Daoy (cell line): ENCODE results near the gene GPR62. TPM values are rescaled to one million over a fixed set of nuclear protein-coding genes. Genes with fewer than 3 reads are reported as not detected.

Experiments
- DNase-seq: peaks from one replicate; pipeline ENCODE4 v3.0.0-alpha.2; 2015; ENCODE audit warnings: low read depth
- total RNA-seq: library from RNA; depleted of rRNA; stranded (reverse); fragments of >200 nt; shearing (Covaris generic); gene quantifications from 2 replicates; pipeline ENCODE4 v1.2.3, GENCODE V29; 2014

The GPR62 gene
- total RNA-seq, 1 experiment from 2014 or later: not detected

DNA sequence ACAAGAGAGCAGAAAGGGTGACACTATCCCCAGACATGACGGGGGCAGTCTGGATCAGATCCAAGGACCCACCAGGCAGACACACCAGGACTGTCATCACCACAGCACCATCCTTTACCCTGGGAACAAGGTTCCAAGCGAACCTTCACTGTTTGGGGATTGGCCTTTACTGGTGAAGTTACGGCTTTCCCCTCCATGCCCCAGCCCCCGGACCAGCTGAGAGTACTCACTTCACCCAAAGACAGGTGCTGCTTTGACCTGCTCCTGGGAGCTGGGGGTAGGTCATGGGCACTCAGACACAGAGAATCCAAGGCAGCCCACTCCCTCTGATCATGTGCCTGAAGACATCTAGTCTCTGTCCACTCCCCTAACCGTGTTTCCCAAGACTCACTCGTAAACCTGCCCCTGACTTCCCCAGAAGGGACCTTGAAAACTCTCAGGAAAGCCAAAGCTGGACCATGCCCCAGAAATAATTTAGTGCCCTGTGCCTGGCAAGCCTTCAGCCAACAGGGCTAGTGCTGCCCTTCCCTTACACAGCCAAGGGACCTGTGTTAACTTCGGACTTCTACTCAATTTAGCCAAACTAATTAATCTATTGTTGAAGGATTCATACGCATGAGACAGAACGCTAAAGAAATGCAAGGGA lies 16.3 kb upstream of the GPR62 start:
- no peak for DNase-seq

DNA sequence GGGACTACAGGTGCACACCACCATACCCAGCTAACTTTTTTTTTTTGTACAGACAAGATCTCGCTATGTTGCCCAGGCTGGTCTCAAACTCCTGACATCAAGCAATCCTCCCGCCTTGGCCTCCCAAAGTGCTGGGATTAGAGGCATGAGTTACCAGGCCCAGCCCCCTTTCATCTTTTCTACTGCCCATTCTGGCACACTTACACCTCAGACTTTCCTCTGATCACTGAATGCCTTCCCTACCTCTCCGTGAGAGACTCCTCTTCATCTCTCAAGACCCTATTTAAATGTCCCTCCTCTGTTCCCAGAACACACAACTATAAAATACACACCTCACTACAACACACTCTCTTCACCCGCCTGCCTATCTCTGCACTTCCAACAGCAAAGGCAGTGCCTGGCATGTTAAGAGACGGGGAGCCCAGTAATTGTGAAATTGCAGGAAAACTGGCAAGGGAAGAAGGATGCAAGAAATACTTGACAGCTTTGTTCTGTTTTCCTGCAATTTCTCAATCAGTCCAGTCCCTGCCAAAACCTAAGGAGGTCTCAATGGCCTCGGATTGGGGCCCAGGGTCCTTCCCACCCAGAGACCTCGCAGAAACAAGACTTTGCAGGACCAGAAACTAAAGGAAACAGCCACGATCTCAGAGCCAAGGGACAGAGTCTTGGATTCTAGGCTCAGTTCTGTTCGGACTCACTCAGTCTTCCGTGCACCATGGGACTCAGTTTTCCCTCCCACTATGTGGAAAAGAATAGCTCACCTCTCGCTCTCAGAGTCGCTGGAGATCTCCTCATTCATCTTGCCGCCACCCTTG lies 14.3 kb upstream of the GPR62 start:
- no peak for DNase-seq

DNA sequence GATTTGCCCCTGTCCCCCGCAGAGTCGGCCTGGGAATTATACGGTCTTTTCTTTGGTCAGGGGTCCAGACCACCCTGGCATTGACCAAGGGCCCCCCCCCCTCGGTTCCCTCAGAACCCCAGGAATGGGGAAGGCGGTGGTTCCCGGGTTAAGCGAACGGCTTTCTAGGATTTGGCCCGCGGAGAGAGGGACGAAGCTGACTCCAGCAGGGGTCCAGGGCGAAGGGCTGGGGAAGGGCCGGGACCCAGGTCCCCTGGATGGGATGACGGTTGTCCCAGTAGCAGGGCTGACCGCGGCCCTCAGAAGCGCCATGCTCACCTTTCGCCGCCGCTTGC lies 13.8 kb upstream of the GPR62 start:
- no peak for DNase-seq

GRCh38 chr3:51941798-51942602 lies 13.2 kb upstream of the GPR62 start, which contains the start of the genes PARP3 and RRP9:
PARP3 (plus strand) TSS chr3:51942363; CDS start chr3:51943356, 993 bp downstream.
RRP9 (minus strand) TSS chr3:51941904; CDS start chr3:51941867, 37 bp downstream.
- DNase-seq: peak; percentile 99

DNA sequence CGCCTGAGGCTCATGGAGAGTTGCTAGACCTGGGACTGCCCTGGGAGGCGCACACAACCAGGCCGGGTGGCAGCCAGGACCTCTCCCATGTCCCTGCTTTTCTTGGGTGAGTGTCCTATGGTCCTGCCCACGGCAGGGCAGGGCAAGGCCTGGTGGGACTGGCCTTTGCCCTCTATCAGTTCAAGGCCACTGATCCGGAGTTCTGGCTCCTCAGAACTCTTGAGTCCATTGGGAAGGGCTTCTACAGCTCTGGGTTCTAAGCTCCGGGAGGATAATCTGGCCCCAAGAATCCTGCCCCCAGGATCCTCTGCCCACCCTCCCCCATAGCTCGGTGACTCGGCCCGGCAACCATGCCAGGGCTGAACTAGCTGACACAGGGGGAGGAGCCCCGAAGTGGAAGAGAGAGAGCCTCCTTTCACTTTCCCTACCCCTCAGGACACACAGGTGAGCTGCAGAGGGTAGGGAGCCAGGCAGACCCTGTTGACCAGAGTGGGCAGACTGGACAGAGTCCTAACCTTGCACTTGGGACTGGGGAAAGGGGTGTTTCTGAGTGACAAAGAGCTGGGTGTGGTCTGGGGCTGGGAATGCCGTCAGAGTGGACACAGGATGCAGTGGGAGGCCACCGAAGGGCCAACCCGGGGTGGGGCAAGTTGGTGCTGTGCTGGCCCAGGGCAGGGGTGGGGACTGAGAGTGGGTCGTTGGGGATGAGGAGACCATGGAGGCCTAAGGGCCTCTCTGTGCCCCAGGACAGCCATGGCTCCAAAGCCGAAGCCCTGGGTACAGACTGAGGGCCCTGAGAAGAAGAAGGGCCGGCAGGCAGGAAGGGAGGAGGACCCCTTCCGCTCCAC lies 12.4 kb upstream of the GPR62 start:
- DNase-seq: peak; percentile 73

DNA sequence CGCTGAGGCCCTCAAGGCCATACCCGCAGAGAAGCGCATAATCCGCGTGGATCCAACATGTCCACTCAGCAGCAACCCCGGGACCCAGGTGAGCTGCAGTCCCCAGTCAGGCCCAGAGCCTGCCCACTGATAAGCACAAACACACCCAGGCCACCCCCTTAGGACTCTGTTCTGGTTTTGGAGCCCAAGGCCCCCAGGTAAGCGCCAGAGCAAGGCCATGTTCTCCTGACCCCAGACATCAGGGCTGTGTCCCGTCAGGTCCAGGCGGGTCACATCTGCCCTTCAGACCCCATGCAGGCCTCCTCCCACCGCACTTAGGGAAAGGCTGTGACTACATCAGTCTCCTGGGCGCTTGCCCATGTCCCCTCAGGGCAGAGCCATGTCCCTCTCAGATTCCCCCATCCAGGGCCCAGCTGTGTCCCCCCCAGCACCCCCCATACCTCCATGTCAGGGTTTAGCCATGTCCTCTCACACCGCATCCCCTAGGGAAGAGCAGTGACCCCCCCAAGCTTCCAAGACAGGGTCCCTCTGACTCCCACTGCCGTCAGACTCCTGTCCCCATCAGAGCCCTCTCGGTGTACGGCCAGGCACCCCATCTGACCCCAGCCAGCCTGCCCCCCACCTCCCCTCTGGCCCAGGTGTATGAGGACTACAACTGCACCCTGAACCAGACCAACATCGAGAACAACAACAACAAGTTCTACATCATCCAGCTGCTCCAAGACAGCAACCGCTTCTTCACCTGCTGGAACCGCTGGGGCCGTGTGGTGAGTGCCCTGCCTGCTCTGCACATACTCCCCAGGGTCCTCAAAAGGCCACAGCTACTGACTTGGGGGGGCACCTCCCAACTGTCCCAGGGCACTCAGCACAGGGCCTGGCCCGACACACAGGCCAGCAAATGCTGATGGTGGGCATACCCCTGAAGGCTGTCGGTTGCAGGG lies 11.5 kb upstream of the GPR62 start:
- no peak for DNase-seq

DNA sequence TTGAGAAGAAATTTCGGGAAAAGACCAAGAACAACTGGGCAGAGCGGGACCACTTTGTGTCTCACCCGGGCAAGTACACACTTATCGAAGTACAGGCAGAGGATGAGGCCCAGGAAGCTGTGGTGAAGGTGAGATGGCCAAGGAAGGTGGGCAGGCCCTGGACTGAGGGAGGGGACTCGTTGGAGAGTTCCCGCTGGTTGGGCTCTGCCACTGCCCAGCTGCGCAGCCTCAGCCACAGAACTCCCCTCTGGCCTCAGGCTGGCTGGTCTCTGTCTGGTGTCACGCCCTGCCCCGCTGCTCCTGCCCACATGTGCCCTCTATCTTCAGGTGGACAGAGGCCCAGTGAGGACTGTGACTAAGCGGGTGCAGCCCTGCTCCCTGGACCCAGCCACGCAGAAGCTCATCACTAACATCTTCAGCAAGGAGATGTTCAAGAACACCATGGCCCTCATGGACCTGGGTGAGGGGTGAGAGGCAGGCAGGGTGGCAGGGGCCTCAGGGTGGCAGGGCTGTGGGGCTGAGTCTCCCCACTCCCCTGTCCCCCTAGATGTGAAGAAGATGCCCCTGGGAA lies 10.6 kb upstream of the GPR62 start:
- no peak for DNase-seq

DNA sequence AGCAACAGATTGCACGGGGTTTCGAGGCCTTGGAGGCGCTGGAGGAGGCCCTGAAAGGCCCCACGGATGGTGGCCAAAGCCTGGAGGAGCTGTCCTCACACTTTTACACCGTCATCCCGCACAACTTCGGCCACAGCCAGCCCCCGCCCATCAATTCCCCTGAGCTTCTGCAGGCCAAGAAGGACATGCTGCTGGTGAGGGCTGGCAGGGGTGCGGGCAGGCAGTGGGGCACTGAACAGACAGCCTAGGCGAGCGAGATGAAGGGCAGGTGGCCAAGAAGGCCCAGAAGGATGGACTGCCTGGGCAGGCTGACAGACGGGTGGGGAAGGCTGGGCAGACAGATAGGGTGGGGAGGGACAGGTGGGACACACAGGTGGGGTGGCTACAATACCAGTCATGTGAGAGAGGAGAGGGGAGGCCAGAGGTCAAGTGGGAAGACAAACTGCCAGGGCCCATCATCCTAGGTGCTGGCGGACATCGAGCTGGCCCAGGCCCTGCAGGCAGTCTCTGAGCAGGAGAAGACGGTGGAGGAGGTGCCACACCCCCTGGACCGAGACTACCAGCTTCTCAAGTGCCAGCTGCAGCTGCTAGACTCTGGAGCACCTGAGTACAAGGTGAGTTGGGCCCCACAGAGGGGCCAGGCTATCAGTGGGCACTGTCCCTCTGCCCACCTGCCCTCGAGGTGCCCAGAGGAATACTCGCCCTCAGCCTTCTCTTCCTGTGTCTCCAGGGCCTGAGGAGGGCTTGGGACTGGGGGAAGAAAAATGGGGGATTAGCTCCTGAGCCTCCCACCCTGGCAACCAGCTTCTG lies 9.9 kb upstream of the GPR62 start:
- DNase-seq: no peak

DNA sequence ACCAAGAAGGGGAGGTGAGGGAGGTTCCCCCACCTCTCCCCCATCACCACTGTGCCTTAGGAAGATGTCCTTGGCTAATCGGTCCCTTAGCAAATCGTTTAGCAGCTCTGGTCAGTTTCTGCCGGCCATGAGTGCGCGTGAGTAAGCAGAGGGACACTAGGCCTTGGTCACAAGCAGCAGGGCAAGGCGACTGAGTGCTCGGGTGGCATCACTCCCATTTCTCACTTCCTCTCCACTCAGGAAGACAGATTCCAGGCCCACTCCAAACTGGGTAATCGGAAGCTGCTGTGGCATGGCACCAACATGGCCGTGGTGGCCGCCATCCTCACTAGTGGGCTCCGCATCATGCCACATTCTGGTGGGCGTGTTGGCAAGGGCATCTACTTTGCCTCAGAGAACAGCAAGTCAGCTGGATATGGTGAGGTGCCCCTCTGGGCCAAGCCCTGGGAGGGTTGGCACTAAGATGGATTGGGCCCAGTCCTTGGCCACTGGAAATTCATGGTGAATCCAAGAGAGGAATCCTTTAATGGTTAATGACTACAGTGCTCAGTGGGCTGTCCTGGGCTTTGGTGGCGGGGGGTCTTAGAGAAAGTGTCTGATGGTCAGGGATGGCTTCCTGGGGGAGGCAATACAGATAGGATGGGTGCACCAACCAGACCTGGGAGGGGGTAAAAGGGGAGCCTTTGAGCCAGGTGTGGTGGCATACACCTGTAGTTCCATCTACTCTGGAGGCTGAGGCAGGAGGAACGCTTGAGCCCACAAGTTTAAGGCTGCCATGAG lies 9.1 kb upstream of the GPR62 start:
- no peak for DNase-seq

DNA sequence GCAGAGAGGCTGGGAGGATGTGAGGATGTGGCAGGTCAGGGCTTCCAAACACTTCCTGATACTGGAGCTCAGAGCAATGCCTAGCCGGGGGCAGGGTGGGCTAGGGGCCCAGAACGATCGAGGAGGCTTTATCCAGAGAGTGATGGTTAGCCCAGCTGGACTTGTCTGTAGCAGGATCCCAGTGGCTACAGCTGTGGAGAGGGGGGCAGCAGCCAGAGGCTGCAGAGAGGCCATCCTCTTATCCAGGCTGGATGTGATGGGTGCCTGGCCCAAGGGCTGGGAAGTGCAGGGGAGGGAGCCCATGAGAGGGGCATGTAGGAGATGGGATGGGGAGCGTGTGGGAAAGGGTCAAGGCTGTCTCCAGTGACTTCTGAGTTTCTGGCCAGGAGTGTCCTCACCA lies 8.4 kb upstream of the GPR62 start:
- DNase-seq: no peak

GRCh38 chr3:51947215-51947900 lies 7.8 kb upstream of the GPR62 start:
- DNase-seq: no peak

DNA sequence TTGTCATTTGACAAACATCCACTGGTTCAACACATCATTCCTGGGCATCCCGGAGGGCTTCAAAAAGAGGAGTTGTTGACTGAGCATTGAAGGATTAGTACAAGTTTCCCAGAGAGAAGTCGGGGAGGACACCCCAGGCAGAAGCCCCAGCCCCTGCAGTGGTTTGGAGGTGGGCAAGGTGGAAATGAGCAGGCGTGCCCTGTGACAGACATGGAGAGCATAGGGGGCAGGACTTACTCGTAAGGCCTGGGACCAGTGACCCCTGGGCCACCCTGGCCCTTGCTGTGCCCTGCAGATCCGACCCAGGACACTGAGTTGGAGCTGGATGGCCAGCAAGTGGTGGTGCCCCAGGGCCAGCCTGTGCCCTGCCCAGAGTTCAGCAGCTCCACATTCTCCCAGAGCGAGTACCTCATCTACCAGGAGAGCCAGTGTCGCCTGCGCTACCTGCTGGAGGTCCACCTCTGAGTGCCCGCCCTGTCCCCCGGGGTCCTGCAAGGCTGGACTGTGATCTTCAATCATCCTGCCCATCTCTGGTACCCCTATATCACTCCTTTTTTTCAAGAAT lies 7.1 kb upstream of the GPR62 start:
- no peak for DNase-seq

- DNase-seq: no peak
Observed at GRCh38 chr3:51949121-51949520, 6.1 kb upstream of the GPR62 start.

DNA sequence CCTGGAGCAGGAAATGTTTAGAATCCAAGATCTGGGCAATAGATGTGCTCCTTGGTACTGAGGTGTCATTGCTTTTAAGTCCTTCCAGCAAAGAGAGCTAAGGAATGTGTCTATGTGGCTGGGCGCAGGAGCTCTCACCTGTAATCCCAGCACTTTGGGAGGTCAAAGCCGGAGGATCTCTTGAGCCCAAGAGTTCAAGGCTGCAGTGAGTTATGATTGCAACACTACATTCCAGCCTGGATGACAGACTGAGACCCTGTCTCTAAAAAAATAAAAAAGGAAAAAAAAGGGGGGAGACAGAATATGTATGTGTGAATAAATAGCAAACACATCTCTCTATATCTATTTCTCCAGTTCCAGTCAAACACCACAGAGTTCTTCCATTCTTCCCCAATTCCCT lies 4.3 kb upstream of the GPR62 start:
- no peak for DNase-seq

GRCh38 chr3:51953445-51953844 lies 1.7 kb upstream of the GPR62 start:
- no peak for DNase-seq

DNA sequence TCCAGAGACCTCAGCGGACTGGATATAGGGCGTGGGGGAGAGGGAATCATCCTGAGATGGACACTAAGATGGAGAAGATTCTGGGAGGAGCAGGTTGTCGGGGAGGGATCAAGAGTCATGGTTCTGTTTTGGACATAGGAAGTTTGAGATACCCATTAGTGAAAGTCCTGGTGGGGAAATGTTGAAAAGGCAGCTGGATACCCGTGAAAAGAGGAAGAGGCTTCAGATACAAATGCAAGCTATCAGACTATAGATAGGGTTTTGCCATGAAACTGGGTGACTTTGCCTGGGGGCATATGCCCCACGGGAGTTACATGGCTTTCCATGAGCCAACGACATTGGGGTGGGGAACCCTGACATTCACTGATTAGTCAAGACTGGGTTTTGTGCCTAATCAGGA lies 1.1 kb upstream of the GPR62 start:
- no peak for DNase-seq

GRCh38 chr3:51954713-51955112 lies 468 bp upstream of the GPR62 start:
- DNase-seq: no peak
